ENCODE results near the gene ZNF772. TPM values are rescaled to one million over a fixed set of nuclear protein-coding genes. Genes with fewer than 3 reads are reported as not detected.

The ZNF772 gene
- polyA plus RNA-seq, 4 donors = 18.8 to 24.2 (median 20.3) TPM

- no peak for DNase-seq (ENCODE audit: low read depth in 4 of 4, low spot score in 2 of 4)
Observed at GRCh38 chr19:57436417-57436816, 40.9 kb downstream of the ZNF772 start.

- DNase-seq (ENCODE audit: low read depth in 4 of 4, low spot score in 2 of 4) = peak; percentile 86 to 99 (median 96)
Observed at GRCh38 chr19:57435062-57435978, 42.0 kb downstream of the ZNF772 start, which contains the start of gene ZNF749. TSS of gene ZNF749 (plus strand) at chr19:57435325. CDS start at chr19:57435579, 254 bp downstream.

GRCh38 chr19:57434386-57435061, 42.8 kb downstream of the ZNF772 start:
- DNase-seq (ENCODE audit: low read depth in 4 of 4, low spot score in 2 of 4) = no peak

- DNase-seq (ENCODE audit: low read depth in 4 of 4, low spot score in 2 of 4) = no peak
Observed at GRCh38 chr19:57421037-57421436, 56.3 kb downstream of the ZNF772 start.

GRCh38 chr19:57419439-57419838, 57.9 kb downstream of the ZNF772 start:
- no peak for DNase-seq (ENCODE audit: low read depth in 4 of 4, low spot score in 2 of 4)

Other genes starting within 250 kb of the ZNF772 start
- 1 to 10 TPM; 1.8 to 6.8 (median 2.3) TPM for gene AURKC, start 246.5 kb downstream of the ZNF772 start, polyA plus RNA-seq (ENCODE audit: insufficient read length in 4 of 4)
- 1 to 10 TPM; 5.0 to 7.0 (median 5.6) TPM for gene ZNF805, start 236.9 kb downstream of the ZNF772 start, polyA plus RNA-seq (ENCODE audit: insufficient read length in 4 of 4)
- gene ZNF460, start 197.1 kb downstream of the ZNF772 start, polyA plus RNA-seq (ENCODE audit: insufficient read length in 4 of 4) = 1 to 10 TPM; 1.4 to 5.5 (median 3.4) TPM
- gene ZNF543, start 157.1 kb downstream of the ZNF772 start, polyA plus RNA-seq (ENCODE audit: insufficient read length in 4 of 4) = 1 to 10 TPM; 8.3 to 9.2 (median 8.7) TPM
- gene ZNF304, start 126.3 kb downstream of the ZNF772 start, polyA plus RNA-seq (ENCODE audit: insufficient read length in 4 of 4) = 10 to 100 TPM; 16.5 to 17.9 (median 17.4) TPM
- 10 to 100 TPM; 12.5 to 23.9 (median 16.0) TPM for gene TRAPPC2B, start 114.0 kb downstream of the ZNF772 start, polyA plus RNA-seq (ENCODE audit: insufficient read length in 4 of 4)
- gene ZNF547, start 114.0 kb downstream of the ZNF772 start, polyA plus RNA-seq (ENCODE audit: insufficient read length in 4 of 4) = 1 to 10 TPM; 4.5 to 9.8 (median 6.6) TPM
- gene ZNF548, start 87.7 kb downstream of the ZNF772 start, polyA plus RNA-seq (ENCODE audit: insufficient read length in 4 of 4) = 10 to 100 TPM; 17.7 to 41.3 (median 22.9) TPM
- 10 to 100 TPM in 3 of 4 donors, 1 to 10 TPM in 1; 8.9 to 16.1 (median 12.8) TPM for gene ZNF17, start 66.4 kb downstream of the ZNF772 start, polyA plus RNA-seq (ENCODE audit: insufficient read length in 4 of 4)
- 10 to 100 TPM; 10.0 to 17.1 (median 16.1) TPM for gene ZNF749, start 42.2 kb downstream of the ZNF772 start, polyA plus RNA-seq (ENCODE audit: insufficient read length in 4 of 4)
- 1 to 10 TPM; 1.9 to 7.7 (median 3.7) TPM for gene VN1R1, start 20.4 kb downstream of the ZNF772 start, polyA plus RNA-seq (ENCODE audit: insufficient read length in 4 of 4)
- 10 to 100 TPM; 13.0 to 29.3 (median 24.2) TPM for gene ZNF419, start 10.2 kb upstream of the ZNF772 start, polyA plus RNA-seq (ENCODE audit: insufficient read length in 4 of 4)
- gene ZNF773, start 22.4 kb upstream of the ZNF772 start, polyA plus RNA-seq (ENCODE audit: insufficient read length in 4 of 4) = 10 to 100 TPM; 11.2 to 16.9 (median 12.3) TPM
- 10 to 100 TPM; 11.7 to 19.5 (median 14.2) TPM for gene ZNF549, start 49.8 kb upstream of the ZNF772 start, polyA plus RNA-seq (ENCODE audit: insufficient read length in 4 of 4)
- gene ZNF550, start 82.3 kb upstream of the ZNF772 start, polyA plus RNA-seq (ENCODE audit: insufficient read length in 4 of 4) = 10 to 100 TPM; 18.0 to 26.0 (median 23.0) TPM
- 1 to 10 TPM; 7.9 to 9.4 (median 8.0) TPM for gene ZNF416, start 101.3 kb upstream of the ZNF772 start, polyA plus RNA-seq (ENCODE audit: insufficient read length in 4 of 4)
- 10 to 100 TPM; 17.4 to 18.6 (median 18.2) TPM for gene ZIK1, start 106.6 kb upstream of the ZNF772 start, polyA plus RNA-seq (ENCODE audit: insufficient read length in 4 of 4)
- 1 to 10 TPM; 4.3 to 6.8 (median 5.5) TPM for gene ZNF530, start 122.3 kb upstream of the ZNF772 start, polyA plus RNA-seq (ENCODE audit: insufficient read length in 4 of 4)
- gene ZNF134, start 136.7 kb upstream of the ZNF772 start, polyA plus RNA-seq (ENCODE audit: insufficient read length in 4 of 4) = 10 to 100 TPM; 25.9 to 29.9 (median 27.3) TPM
- 10 to 100 TPM; 24.5 to 49.8 (median 40.5) TPM for gene ZNF211, start 155.6 kb upstream of the ZNF772 start, polyA plus RNA-seq (ENCODE audit: insufficient read length in 4 of 4)
- under 1 TPM in 3 of 4 donors, not detected in 1; 0.09 to 0.16 (median 0.11) TPM for gene ZSCAN4, start 191.4 kb upstream of the ZNF772 start, polyA plus RNA-seq (ENCODE audit: insufficient read length in 4 of 4)
- gene ZNF551, start 204.4 kb upstream of the ZNF772 start, polyA plus RNA-seq (ENCODE audit: insufficient read length in 4 of 4) = 10 to 100 TPM; 11.6 to 20.3 (median 14.3) TPM
- 10 to 100 TPM; 23.6 to 39.8 (median 30.6) TPM for gene ZNF154, start 231.6 kb upstream of the ZNF772 start, polyA plus RNA-seq (ENCODE audit: insufficient read length in 4 of 4)